NCI-H1694 (cell line): ENCODE measurements around the gene AGBL5.

Source experiments
- DNase-seq: peaks from one replicate; lab custom pipeline; 2025; lab: John Stamatoyannopoulos, UW

The AGBL5 gene

GRCh38 chr2:27024812-27025211 is 26.7 kb upstream of the AGBL5 start:
- no peak for DNase-seq

DNA sequence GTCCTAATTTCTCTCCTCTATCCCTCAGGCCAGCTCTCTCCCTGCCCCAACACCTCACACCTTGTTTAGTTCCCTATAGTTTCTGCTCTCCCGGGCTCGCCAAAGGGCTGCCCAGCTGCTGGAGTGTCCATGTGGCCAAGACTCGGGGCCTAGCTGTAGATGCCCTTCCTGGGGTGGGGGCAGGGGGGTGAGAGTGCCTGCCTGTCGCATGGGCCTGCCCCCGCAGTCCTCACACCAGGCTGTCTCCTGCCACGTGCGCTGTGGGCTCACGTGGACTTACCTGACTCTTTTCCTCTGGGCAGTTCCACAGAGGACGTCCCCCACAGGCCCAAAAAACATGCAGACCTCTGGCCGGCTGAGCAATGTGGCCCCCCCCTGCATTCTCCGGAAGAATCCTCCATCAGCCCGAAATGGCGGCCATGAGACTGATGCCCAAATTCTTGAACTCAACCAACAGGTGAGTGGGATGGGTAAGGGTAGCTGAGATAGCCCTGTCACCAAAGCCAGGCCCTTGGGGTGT is 26.1 kb upstream of the AGBL5 start:
- DNase-seq = no peak

GRCh38 chr2:27025861-27026851 is 25.3 kb upstream of the AGBL5 start:
- DNase-seq = no peak

GRCh38 chr2:27027211-27027651 is 24.2 kb upstream of the AGBL5 start:
- DNase-seq = no peak

DNA sequence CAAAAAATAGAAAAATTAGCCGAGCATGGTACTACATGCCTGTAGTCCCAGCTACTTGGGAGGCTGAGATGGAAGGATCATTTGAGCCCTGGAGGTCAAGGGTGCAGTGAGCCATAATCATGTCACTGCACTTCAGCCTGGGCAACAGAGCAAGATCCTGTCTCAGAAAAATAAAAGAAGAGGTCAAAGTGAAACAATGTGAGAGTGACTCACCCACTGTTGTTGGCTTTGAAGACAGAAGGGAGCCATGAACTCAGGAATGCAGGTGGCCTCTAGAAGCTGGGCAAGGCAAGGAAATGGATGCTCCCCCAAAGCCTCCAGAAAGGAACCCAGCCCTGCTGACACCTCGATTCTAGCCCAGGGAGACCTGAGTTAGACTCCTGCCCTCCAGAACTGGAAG is 22.4 kb upstream of the AGBL5 start:
- no peak for DNase-seq

DNA sequence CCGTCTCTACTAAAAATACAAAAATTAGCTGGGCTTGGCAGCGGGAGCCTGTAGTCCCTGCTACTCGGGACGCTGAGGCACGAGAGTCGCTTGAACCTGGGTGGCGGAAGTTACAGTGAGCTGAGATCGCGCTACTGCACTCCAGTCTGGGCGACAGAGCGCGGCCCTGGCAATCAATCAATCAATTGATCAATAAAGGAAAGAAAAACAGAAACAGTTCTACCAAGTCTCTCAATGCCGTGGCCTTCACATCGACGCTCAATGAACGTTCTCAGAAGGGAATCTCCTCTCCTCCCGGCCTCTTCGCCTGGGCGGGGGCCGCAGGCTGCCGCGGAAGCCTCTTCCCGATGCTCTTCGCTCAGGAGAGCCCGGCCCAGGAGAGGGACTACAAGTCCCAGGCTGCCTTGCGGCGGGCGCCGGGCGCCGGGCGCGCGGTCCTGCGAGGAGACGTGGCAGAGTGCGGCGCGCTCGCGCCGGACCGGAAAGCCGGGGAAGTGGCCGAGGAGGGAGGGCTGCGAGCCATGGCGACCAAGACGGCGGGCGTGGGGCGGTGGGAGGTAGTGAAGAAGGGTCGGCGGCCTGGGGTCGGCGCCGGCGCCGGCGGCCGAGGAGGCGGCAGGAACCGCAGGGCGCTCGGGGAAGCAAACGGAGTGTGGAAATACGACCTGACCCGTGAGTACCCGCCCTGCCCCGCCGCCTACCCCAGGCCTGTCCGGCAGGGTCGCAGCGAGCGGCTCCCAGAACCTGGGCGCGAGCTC is 18.8 kb upstream of the AGBL5 start, which contains the start of gene TMEM214:
Gene TMEM214, plus strand, starts transcription at position 471 of the 758 bp plus-strand sequence. Its CDS starts 51 bp downstream, at position 522.
- peak; percentile 52 for DNase-seq

- no peak for DNase-seq
These were observed 18.1 kb upstream of the AGBL5 start for GRCh38 chr2:27033253-27033852.

GRCh38 chr2:27038012-27038411 is 13.5 kb upstream of the AGBL5 start:
- no peak for DNase-seq

GRCh38 chr2:27038631-27039339 is 12.7 kb upstream of the AGBL5 start:
- no peak for DNase-seq

DNA sequence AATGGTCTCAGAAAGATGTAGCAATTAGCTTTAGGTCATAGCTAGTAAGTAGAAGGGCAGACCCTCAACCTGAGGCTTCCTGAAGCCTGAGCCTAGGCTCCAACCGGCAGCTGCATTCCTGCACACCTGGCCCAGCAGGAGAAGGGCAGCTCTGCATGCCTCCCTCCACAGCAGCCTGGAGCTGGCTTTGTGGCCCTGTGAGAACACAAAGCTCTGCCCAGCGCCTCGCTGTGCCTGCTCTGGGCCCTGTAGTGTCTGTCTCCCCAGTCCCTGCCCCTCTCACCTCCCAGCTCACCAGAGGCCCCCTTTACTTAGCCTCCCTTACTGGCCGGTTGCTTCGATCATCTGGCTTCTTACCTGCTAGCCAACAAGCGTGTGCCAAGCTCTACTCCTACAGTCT is 12.0 kb upstream of the AGBL5 start:
- no peak for DNase-seq

DNA sequence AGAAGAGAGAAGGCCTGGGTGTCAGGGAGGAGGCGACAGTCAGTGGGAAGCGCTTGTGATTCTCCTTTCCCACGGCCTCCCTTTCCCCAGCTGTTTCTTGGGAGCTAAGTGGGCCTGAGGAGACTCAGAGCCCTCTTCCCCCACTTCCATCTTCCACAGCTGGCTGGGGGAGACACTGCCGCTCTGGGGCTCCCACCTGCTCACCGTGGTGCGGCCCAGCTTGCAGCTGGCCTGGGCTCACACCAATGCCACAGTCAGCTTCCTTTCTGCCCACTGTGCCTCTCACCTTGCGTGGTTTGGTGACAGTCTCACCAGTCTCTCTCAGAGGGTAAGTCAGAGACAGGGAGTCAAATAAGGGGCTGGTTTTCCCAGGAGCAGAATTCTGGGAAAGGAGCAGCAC is 11.6 kb upstream of the AGBL5 start:
- DNase-seq = no peak

DNA sequence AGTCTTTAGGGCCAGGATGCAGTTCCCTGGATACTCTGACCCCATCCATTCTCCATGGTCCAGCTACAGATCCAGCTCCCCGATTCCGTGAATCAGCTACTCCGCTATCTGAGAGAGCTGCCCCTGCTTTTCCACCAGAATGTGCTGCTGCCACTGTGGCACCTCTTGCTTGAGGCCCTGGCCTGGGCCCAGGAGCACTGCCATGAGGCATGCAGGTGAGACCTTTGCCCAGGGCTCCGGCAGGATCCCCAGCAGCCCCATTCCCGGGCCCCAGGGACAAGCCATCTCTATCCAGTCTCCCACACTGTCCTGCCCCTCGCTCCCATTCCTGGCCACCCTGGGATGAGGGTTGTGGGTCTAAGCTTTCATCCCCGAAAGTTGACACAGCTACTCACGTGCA is 11.2 kb upstream of the AGBL5 start:
- no peak for DNase-seq

GRCh38 chr2:27041752-27042151 is 9.7 kb upstream of the AGBL5 start:
- DNase-seq = no peak

DNA sequence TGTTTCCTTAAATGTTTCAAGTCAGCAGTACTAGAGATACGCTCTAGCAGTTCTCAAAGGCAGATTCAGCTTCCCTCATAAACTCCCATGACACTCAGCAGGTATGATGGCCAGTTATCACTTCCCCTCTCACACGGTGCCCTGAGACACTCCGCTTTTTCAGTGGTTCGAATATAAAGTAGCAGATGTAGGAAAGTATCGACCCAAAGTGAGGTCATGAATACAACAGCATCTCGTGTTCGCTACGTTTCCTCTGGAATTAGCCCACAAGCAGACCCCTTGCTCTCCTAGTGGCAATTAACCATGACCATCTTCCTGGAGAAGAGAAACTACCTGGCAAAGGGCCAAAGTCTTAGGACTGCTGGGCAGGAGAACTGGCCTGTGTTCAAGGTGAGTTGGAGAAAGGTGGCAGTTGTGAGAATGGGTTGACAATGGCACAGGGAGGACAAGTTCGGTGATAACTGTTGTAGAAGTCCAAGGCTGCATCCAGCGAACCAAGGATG is 9.3 kb upstream of the AGBL5 start:
- no peak for DNase-seq

GRCh38 chr2:27042985-27043634 is 8.4 kb upstream of the AGBL5 start:
- no peak for DNase-seq

GRCh38 chr2:27049422-27050280 is 1.8 kb upstream of the AGBL5 start:
- DNase-seq = no peak

GRCh38 chr2:27050281-27050995 is 1.0 kb upstream of the AGBL5 start:
- peak; percentile 98 for DNase-seq

- DNase-seq = no peak
These were observed 606 bp downstream of the AGBL5 start for GRCh38 chr2:27051902-27052645.
